ENCODE data around the gene KIAA1549.
"Not testable (repeated sequence)": the region's sequence is repeated elsewhere in the genome, so short reads cannot be mapped to it uniquely, and the experiment has no call there.

The KIAA1549 gene

GRCh38 chr7:138843632-138844580 is 137.3 kb downstream of the KIAA1549 start:
- no peak for DNase-seq

DNA sequence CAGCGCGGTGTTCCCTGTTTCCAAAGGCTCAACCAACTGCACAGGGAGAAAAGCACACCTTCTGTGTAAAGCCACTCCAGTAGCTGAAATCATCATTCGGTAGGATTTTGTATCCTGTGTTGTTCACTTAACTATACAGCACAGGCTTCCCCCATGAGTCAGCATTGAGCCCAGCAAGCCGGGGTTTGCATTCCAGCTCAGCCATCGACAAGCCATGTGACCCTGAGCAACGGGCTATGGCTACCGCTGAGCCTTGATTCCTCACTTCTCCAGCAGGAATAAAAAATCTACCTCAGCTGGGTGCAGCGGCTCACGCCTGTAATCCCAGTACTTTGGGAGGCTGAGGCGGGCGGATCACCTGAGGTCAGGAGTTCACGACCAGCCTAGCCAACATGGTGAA is 139.1 kb downstream of the KIAA1549 start:
- DNase-seq, result no peak

DNA sequence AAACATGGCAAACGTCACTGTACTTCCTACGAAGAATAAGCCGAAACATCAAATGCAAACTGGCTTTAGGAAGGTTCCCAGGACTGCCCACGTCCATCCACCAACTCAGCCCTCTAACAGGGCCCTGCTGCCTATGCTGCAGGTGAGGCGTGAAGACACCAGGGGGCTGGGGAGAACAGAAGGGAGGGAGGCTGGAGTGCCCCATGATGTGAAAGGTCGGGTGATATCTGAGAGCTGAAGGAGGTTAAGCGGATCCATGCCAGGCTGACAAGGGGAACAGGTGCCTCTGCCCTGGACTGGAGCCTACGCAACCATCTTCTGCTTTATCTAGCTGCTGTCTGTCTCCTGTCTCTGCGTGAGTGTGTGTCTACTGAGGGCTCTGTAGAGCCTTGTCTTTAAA is 143.0 kb downstream of the KIAA1549 start:
- no peak for DNase-seq

GRCh38 chr7:138837627-138838026 is 143.6 kb downstream of the KIAA1549 start:
- no peak for DNase-seq

GRCh38 chr7:138835087-138835486 is 146.1 kb downstream of the KIAA1549 start:
- DNase-seq, result no peak

DNA sequence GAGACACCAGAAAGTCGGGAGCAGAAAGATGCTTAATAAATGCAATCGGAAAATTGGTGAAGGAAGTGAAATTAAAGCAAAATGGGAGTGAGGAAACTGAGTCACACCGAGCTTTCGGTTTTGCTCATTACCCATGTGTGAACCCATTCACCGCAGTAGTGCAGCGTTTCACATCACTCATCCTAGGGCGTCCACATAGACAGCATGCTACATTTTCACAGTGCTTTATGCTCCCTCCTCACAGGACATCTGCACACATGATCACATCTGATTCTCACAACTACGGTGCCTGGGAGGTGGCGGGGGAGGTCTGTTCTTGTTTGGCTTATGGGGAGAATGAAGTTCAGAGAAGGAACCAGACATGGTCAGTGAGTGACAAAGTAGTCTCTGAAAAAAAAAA is 146.6 kb downstream of the KIAA1549 start:
- no peak for DNase-seq

DNA sequence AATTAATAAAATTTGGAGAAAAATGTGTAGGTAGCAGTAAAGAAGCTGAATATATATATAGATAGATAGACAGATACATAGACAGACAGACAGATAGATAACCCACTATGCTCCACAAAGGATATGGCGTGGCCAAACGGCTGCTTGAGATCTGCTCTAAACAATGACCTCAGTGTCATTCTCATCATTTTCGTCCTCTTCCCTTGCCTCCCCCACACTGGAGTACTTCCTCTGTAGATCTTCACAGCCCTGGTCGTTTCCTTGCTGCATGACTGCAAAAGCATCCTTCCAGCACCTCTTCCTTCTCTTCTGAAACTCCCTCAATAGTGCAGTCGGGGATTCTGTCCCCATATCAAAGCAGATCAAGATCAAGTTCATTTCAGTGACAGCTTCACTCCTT is 147.6 kb downstream of the KIAA1549 start:
- DNase-seq, result no peak

- DNase-seq, result no peak
Observed at GRCh38 chr7:138832966-138833365, 148.2 kb downstream of the KIAA1549 start.

DNA sequence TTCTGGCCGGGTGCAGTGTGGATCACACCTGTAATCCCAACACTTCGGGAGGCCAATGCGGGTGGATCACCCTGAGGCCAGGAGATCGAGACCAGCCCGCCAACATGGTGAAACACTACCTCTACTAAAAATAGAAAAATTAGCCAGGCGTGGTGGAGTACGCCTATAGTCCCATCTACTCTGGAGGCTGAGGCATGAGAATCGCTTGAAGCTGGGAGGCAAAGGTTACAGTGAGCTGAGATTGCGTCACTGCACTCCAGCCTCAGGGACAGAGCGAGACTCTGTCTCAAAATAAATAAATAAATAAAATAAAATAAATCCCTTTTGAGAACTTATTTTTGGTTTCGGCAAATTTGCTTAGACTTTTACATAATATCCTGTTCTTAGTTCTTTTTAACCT is 151.9 kb downstream of the KIAA1549 start:
- no peak for DNase-seq

DNA sequence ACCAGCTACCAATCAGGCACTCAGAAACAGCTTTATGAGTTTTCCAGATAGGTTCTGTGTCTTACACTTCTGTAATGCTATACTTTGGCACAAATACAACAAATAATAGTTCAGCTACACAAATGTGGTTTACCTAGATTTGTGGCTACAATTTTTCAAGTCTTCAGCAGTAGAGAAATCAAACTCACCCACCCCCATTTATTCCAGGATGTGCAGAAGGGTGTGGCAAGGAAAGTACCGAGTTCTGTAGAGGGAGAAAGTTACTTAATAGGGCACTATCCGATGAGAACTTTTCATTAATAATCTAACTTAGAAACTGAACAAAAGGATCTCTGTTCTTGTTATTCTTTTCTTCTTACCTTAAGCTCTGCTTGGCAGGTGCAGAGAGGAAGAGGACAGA is 152.9 kb downstream of the KIAA1549 start:
- no peak for DNase-seq

DNA sequence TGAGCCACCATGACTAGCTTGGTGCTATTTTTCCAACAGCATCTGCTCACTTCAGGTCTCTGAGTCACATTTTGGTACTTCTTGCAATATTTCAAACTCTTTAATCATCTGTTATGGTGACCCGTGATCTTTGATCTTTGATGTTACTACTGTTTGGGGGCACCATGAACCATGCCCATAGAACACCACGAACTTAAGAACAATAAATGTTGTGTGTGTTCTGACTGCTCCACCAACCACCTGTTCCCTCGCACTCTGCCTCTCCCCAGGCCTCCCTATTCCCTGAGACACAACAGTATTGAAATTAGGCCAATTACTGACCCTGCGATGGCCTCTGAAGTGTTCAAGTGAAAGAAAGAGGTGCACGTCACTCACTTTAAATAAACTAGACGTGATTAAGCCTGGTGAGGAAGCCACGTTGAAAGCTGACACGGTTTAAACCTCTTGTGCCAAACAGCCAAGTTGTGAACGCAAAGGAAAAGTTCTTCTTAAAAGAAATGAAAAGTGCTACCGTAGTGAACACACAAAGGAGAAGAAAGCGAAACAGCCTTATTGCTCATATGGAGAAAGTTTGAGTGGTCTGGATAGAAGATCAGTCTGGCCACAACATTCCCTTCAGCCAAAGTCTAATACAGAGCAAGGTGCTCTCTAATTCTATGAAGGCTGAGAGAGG is 156.0 kb downstream of the KIAA1549 start:
- no peak for DNase-seq

DNA sequence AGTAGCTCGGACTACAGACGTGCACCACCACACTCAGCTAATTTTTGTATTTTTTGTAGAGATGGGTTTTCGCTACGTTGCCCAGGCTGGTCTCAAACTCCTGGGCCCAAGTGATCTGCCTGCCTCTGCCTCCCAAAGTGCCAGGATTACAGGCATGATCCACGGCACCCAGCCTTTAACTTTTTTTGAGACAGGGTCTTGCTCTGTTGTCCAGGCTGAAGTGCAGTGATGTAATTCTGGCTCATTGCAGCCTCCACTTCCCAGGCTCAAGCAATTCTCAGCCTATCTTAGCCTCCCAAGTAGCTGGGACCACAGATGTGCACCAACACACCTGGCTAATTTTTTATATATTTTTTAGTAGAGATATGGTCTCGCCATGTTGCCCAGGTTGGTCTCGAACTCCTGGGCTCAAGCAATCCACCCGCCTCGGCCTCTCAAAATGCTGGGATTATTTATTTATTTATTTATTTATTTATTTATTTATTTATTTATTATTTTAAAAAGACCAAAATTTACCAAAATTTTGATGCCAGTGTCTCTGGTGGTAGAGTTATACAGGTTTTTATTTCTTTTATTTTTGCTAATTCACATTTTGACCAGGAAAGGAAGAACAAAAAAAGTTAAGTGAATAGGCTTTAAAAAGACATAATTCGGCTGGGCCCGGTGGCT is 158.2 kb downstream of the KIAA1549 start:
- DNase-seq, result no peak

- no peak for DNase-seq
Observed at GRCh38 chr7:138821912-138822311, 159.3 kb downstream of the KIAA1549 start.

GRCh38 chr7:138819625-138820024 is 161.6 kb downstream of the KIAA1549 start:
- no peak for DNase-seq

GRCh38 chr7:138816650-138817049 is 164.5 kb downstream of the KIAA1549 start:
- DNase-seq, result no peak

DNA sequence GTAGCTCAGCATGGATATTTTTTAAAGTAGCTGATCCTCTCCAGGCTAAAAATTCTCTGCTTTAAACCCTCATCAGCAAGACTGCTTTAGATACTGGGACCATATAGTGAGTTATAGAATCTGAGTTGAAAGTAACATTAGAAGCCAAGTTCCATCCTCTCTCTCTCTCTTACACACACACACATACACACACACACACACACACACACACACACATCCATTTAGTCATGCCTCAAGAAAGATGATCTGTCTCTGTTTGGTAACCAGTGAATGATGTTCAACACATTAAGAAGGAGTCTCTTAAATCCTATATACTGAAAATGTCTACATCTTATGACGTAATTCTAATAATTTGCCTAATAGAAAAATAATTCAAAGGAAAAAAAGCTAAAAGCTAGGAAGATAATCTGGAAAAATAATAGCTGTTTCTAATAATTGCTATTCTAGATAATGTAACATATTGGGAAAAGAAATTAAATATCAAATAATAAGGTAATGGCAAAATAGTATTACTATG is 166.3 kb downstream of the KIAA1549 start:
- DNase-seq, result no peak

DNA sequence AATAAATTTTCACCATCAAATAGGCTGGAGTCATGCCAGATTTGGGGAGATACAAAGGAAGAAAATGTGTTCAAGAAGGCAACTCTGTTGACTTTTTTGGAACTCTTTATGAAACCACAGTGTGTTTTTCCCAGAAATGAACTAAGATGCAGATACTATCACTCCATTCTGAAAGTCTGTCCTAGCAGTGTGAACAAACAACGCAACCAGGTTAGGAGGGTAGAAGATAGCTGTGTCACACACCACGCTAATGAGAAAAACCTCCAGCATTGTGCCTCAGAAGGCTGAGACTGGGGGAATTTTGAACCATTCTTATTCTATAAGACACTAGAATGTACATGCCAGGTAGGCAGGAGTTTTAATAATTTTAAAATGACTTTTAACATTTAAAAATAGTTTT is 167.2 kb downstream of the KIAA1549 start:
- no peak for DNase-seq

- DNase-seq, result not testable (repeated sequence)
Observed at GRCh38 chr7:138811327-138811726, 169.9 kb downstream of the KIAA1549 start.

DNA sequence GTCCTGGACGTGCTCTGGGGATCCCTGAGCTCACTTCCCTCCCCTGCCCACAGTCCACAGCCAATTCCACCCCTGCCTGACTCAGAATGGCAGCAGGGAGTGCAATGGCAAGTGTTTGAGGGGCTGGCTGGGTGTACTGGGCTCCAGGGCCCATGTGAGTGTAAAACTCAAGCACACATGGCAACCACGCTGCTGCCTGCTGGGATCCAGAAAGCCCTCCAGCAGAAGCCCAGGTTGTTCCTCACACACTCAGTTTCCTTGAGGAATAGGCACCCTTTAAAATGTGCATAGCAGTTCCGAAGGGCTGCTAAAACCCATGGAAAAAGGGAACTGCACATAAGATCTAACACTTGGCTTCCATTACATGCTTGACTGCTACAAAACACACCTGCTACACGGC is 171.8 kb downstream of the KIAA1549 start:
- DNase-seq, result no peak

DNA sequence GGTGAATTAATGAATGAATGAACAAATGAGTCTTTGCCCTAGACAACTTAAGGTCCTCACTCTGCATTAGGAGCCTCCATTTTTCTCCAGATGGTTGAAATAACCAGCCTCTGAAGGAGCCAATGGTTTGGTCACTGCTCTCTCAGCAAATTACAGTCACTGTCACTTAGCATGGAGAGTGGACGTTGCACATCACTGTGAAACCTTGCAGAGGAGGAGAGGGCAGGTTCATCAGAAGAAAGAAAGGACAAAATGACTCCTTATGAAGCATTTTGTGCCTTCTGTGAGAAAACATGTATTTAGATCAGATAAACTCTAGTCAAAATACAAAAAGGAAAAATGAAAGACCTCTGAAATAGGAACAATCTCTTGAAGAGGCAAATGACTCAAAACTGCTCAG is 176.6 kb downstream of the KIAA1549 start:
- DNase-seq, result no peak

GRCh38 chr7:138802706-138803105 is 178.5 kb downstream of the KIAA1549 start:
- DNase-seq, result no peak

GRCh38 chr7:138801256-138801655 is 179.9 kb downstream of the KIAA1549 start:
- no peak for DNase-seq

- no peak for DNase-seq
Observed at GRCh38 chr7:138799336-138800000, 181.7 kb downstream of the KIAA1549 start.

Measured in AML-193 (cell line).